ENCODE measurements around the gene GALNT8.

DNA sequence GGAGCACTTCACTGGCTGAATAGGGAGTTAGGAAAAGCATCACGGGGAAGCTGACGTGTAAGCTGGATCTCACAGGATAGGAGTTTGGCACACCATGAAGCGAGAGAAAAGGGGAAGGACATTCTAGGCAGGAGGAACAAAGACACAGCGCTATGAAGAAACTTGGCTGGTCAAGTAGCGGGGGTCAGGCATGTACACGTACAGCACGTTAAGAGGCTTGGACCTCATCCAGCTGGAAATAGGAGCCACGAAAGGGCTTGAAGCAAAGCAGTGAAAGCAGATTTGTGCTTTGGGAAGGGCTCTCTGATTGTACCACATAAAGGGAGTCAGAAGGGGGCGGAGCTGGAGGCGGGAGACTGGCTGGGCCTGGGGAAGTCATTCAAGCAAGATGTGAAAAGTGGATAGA lies 19.6 kb upstream of the GALNT8 start:
- TF ChIP-seq CTCF (conservative IDR thresholded peaks at IDR 0.05; ENCODE audit: low read depth, low read length) (no peak), EZH2 (IDR thresholded peaks at IDR 0.05; ENCODE audit: low read length, unreplicated experiment) (no peak), EZH2phosphoT487 (IDR thresholded peaks at IDR 0.05; ENCODE audit: borderline replicate concordance, low read length) (no peak)

Data from PC-3 (cell line).